ENCODE measurements around the gene CROCC2. TPM values are rescaled to one million over a fixed set of nuclear protein-coding genes. Genes with fewer than 3 reads are reported as not detected.

Gene CROCC2
- polyA plus RNA-seq, 2 of the 4 experiments (the other 2 are of a cell fraction): not detected

DNA sequence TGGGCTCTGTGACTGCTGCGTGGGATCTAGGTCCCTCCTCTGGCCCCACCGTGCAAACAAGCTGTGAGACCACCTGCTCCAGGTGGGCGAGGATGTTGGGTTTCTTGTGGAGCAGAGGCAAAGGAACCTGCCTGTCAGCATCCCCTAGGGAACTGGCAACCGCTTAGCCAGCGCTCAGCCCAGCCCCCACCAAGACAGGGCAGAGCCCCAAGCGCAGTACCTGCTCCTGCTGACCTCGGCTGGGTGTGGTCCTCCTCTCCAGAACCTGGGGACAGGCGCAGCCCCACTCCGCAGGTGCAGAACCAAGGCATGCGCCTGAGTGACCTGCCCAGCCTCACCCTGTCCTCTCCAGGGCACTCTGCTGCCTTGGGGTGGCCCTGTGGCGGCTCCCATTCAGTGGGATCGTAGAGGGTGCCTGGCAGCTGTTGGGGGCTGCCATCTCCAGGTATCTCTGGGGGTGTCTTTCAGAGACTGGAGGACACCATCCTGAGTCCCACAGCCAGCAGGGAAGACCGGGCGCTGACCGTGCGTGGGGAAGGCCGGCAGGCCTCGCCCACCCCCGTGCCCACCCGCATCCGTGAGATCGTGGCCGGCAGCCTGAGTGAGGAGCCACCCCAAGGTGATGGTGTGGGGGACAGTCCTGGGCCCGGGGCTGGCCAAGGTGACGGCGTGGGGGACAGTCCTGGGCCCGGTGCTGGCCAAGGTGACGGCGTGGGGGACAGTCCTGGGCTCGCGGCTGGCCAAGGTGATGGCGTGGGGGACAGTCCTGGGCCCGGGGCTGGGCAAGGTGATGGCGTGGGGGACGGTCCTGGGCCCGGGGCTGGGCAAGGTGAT is 12.3 kb downstream of the CROCC2 start:
- H3K27ac ChIP-seq: peak overlapping the region in 1 of 2 experiments; percentile 90; a peak in 2 of 6 replicates
- 100% methylated on average over 2 of the region's 36 CpGs for whole genome bisulfite sequencing (ENCODE audit: missing lambda C conversion rate)
- DNase-seq (ENCODE audit: low read depth in 1 of 2, low spot score in 1 of 2) (no peak), ATAC-seq (no peak), FAIRE-seq (no peak)
- H3K4me2 ChIP-seq: no peak overlapping the region
- TF ChIP-seq, protein P1, sequence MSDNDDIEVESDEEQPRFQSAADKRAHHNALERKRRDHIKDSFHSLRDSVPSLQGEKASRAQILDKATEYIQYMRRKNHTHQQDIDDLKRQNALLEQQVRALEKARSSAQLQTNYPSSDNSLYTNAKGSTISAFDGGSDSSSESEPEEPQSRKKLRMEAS (IDR thresholded peaks at IDR 0.05): no peak
- CTCF ChIA-PET: interaction anchor here (1.4 to 2.0 kb wide), 2 partner anchors 65 to 71 kb away, joined by 4 to 6 read pairs; no protein-coding TSS in a partner anchor
- no peaks in the 10 kb centered on the region for H3K9me3 ChIP-seq
- POLR2A ChIA-PET: no interaction called here
- no peak overlapping the region for H3K4me3 ChIP-seq
- H3K4me1 ChIP-seq: peaks cover 65% of the 10 kb centered on the region

DNA sequence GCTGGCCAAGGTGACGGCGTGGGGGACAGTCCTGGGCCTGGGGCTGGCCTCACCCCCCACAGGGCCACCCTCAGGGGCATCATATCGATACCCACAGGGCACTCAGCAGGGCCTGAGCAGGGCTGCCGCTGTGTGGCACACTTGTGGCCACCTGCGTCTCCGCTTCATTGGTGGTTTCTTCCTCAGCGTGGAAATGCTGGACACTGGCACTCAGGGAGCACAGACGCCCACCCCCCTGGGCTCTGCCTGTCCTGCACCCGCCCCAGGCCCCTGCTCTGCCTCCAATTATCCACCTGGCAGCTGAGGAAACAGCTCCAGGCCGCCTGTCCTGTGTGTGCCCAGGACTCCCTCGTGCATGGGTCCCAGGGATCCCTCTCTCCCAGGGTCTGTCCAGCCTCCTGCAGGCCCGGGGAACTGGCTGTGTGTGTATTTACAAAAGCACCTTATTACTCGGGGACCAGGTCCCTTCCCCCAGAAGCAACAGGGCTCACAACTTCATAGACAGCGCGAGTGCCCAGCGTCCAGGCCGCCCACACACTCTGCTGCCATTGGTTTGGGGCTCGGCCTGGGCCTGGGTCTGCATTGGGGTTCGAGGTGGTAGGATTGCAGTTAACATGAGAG is 13.1 kb downstream of the CROCC2 start:
- no peaks in the 10 kb centered on the region for H3K9me3 ChIP-seq
- 79% methylated on average over 15 of the region's 19 CpGs for WGBS (ENCODE audit: missing lambda C conversion rate)
- TF ChIP-seq CHD2 (IDR thresholded peaks at IDR 0.05; ENCODE audit: low read length, partially characterized antibody): no peak
- no peak for TF ChIP-seq JUN (IDR thresholded peaks at IDR 0.05)
- no peak for TF ChIP-seq HES2 (IDR thresholded peaks at IDR 0.05)
- no peak for TF ChIP-seq ZFP36 (IDR thresholded peaks at IDR 0.05; ENCODE audit: borderline replicate concordance, partially characterized antibody)
- no peak for TF ChIP-seq RAD21 (conservative IDR thresholded peaks at IDR 0.05 in 1 of 2, IDR thresholded peaks at IDR 0.05 in 1 of 2)
- no peak for TF ChIP-seq ATOH8 (CRISPR knock-in tag; IDR thresholded peaks at IDR 0.05; ENCODE audit: low read depth)
- TF ChIP-seq, protein P2, sequence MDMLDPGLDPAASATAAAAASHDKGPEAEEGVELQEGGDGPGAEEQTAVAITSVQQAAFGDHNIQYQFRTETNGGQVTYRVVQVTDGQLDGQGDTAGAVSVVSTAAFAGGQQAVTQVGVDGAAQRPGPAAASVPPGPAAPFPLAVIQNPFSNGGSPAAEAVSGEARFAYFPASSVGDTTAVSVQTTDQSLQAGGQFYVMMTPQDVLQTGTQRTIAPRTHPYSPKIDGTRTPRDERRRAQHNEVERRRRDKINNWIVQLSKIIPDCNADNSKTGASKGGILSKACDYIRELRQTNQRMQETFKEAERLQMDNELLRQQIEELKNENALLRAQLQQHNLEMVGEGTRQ (IDR thresholded peaks at IDR 0.05): no peak
- TF ChIP-seq, protein P3, sequence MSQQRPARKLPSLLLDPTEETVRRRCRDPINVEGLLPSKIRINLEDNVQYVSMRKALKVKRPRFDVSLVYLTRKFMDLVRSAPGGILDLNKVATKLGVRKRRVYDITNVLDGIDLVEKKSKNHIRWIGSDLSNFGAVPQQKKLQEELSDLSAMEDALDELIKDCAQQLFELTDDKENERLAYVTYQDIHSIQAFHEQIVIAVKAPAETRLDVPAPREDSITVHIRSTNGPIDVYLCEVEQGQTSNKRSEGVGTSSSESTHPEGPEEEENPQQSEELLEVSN (IDR thresholded peaks at IDR 0.05; ENCODE audit: borderline replicate concordance, low read depth): no peak
- TF ChIP-seq FOSB (CRISPR knock-in tag; IDR thresholded peaks at IDR 0.05): no peak
- no peak for TF ChIP-seq MYC (IDR thresholded peaks at IDR 0.05; ENCODE audit: borderline replicate concordance, low read length)
- no peak for TF ChIP-seq EHF (CRISPR knock-in tag; IDR thresholded peaks at IDR 0.05)
- no peak for TF ChIP-seq HMGXB4 (CRISPR knock-in tag; IDR thresholded peaks at IDR 0.05; ENCODE audit: borderline replicate concordance)
- TF ChIP-seq CHD4 (IDR thresholded peaks at IDR 0.05; ENCODE audit: borderline replicate concordance): no peak
- no peak for TF ChIP-seq EHMT2 (IDR thresholded peaks at IDR 0.05; ENCODE audit: low read depth)
- TF ChIP-seq HEYL (CRISPR knock-in tag; IDR thresholded peaks at IDR 0.05): no peak
- TF ChIP-seq NFE2L2 (conservative IDR thresholded peaks at IDR 0.05; ENCODE audit: low read length): no peak
- ATAC-seq (no peak), DNase-seq (ENCODE audit: low read depth in 1 of 2, low spot score in 1 of 2) (no peak), FAIRE-seq (no peak)
- ChIA-PET POLR2A (no interaction called here), CTCF (interaction anchor here (1.3 kb wide), 1 partner anchor 10 kb away, joined by 3 read pairs; no protein-coding TSS in a partner anchor)
- peak overlapping the region in 1 of 2 experiments; percentile 34; a peak in 1 of 6 replicates for H3K27ac ChIP-seq
- H3K4me2 ChIP-seq: no peak overlapping the region
- peaks cover 64% of the 10 kb centered on the region for H3K4me1 ChIP-seq
- no peak overlapping the region for H3K4me3 ChIP-seq
